Liver (tissue), 9 donors: ENCODE results near the gene CD19. TPM values are rescaled to one million over a fixed set of nuclear protein-coding genes. Genes with fewer than 3 reads are reported as not detected.

Experiments used
- DNase-seq: peaks from one replicate; pipeline ENCODE4 v3.0.0-alpha.2; 2017; ENCODE audit warnings: low spot score
- H3K27ac ChIP-seq, 2 donors: one replicate each; pipeline ENCODE4 v1.7.0; 2013; ENCODE audit warnings: inconsistent platforms in 2 of 2, low read length in 2 of 2, control low read depth in 1 of 2, low read depth in 1 of 2, mild to moderate bottlenecking in 1 of 2
- H3K27me3 ChIP-seq, 4 donors: one replicate each; pipeline versions ENCODE4 v1.6.1 to v1.7.0; 2013; ENCODE audit warnings: low read length in 3 of 4, inconsistent platforms in 1 of 4, mild to moderate bottlenecking in 1 of 4, moderate library complexity in 1 of 4; ENCODE audit not compliant: control insufficient read depth in 4 of 4, insufficient read depth in 4 of 4
- H3K36me3 ChIP-seq, 4 donors: one replicate each; pipeline versions ENCODE4 v1.6.1 to v1.7.0; 2013; ENCODE audit warnings: low read length in 3 of 4, mild to moderate bottlenecking in 3 of 4, low read depth in 1 of 4, moderate library complexity in 1 of 4; ENCODE audit not compliant: control insufficient read depth in 4 of 4, insufficient read depth in 3 of 4
- H3K4me1 ChIP-seq, 4 donors: one replicate each; pipeline versions ENCODE4 v1.6.1 to v1.7.0; 2013; ENCODE audit warnings: low read length in 3 of 4, mild to moderate bottlenecking in 3 of 4, moderate library complexity in 1 of 4; ENCODE audit not compliant: control insufficient read depth in 4 of 4, insufficient read depth in 4 of 4
- H3K4me3 ChIP-seq, 3 donors: one replicate each; pipeline versions ENCODE4 v1.6.1 to v1.7.0; 2013; ENCODE audit warnings: low read length in 3 of 3, control low read depth in 1 of 3, low read depth in 1 of 3, mild to moderate bottlenecking in 1 of 3
- H3K9ac ChIP-seq, 2 donors: one replicate each; pipeline ENCODE4 v1.7.0; 2013; ENCODE audit warnings: low read length in 2 of 2, mild to moderate bottlenecking in 2 of 2, moderate library complexity in 2 of 2, control low read depth in 1 of 2, low read depth in 1 of 2
- H3K9me3 ChIP-seq, 4 donors: one replicate each; pipeline versions ENCODE4 v1.6.1 to v1.7.0; 2013; ENCODE audit warnings: low read length in 3 of 4; ENCODE audit not compliant: control insufficient read depth in 4 of 4
- ATF3 ChIP-seq: IDR thresholded peaks from 2 replicates; pipeline ENCODE4 v1.6.1; 2016; ENCODE audit warnings: antibody characterized with exemption
- CTCF ChIP-seq: fragments of 150-350 bp; IDR thresholded peaks from 2 replicates; pipeline ENCODE4 v1.5.1; 2017; ENCODE audit warnings: improper control_type of control experiment, low read depth, low read length; ENCODE audit not compliant: missing input control
- EGR1 ChIP-seq, 2 donors: IDR thresholded peaks; 2 replicates each; pipeline ENCODE4 v1.6.1; 2016 to 2018; ENCODE audit warnings: antibody characterized with exemption in 2 of 2, low read depth in 2 of 2
- FOXA1 ChIP-seq: IDR thresholded peaks from 2 replicates; pipeline ENCODE4 v1.6.1; 2016; ENCODE audit warnings: antibody characterized with exemption
- FOXA2 ChIP-seq: IDR thresholded peaks from 2 replicates; pipeline ENCODE4 v1.6.1; 2016; ENCODE audit warnings: antibody characterized with exemption
- GABPA ChIP-seq, 2 donors: IDR thresholded peaks in 1 of 2; conservative IDR thresholded peaks in 1 of 2; 2 replicates each; pipeline ENCODE4 v1.6.1; 2016; ENCODE audit warnings: antibody characterized with exemption in 2 of 2, mild to moderate bottlenecking in 1 of 2, moderate library complexity in 1 of 2
- HNF4A ChIP-seq, 2 donors: conservative IDR thresholded peaks; 2 replicates each; pipeline ENCODE4 v1.6.1; 2016; ENCODE audit warnings: antibody characterized with exemption in 2 of 2, mild to moderate bottlenecking in 2 of 2
- HNF4G ChIP-seq: IDR thresholded peaks from 2 replicates; pipeline ENCODE4 v1.6.1; 2016; ENCODE audit warnings: antibody characterized with exemption
- JUND ChIP-seq, 2 donors: IDR thresholded peaks; 2 replicates each; pipeline ENCODE4 v1.6.1; 2016; ENCODE audit warnings: antibody characterized with exemption in 2 of 2
- MAX ChIP-seq: IDR thresholded peaks from 2 replicates; pipeline ENCODE4 v1.6.1; 2016; ENCODE audit warnings: antibody characterized with exemption
- NR2F2 ChIP-seq: IDR thresholded peaks from 2 replicates; pipeline ENCODE4 v1.6.1; 2016; ENCODE audit warnings: antibody characterized with exemption
- RAD21 ChIP-seq, 2 donors: IDR thresholded peaks; 2 replicates each; pipeline ENCODE4 v1.6.1; 2016; ENCODE audit warnings: antibody characterized with exemption in 2 of 2, mild to moderate bottlenecking in 2 of 2
- RXRA ChIP-seq, 2 donors: IDR thresholded peaks; 2 replicates each; pipeline ENCODE4 v1.6.1; 2017 to 2018; ENCODE audit warnings: antibody characterized with exemption in 2 of 2, mild to moderate bottlenecking in 1 of 2
- SP1 ChIP-seq: IDR thresholded peaks from 2 replicates; pipeline ENCODE4 v1.6.1; 2018; ENCODE audit warnings: antibody characterized with exemption, mild to moderate bottlenecking
- TAF1 ChIP-seq: conservative IDR thresholded peaks from 2 replicates; pipeline ENCODE4 v1.6.1; 2016; ENCODE audit warnings: antibody characterized with exemption, mild to moderate bottlenecking
- YY1 ChIP-seq: IDR thresholded peaks from 2 replicates; pipeline ENCODE4 v1.6.1; 2016; ENCODE audit warnings: antibody characterized with exemption, mild to moderate bottlenecking
- WGBS: extraction: QIAGEN DNeasy Blood & Tissue Kit; methylation state at CpG from one replicate; pipeline ENCODE4 v1.1.7; 2013; 5-methylcytosine and 5-hydroxymethylcytosine counted together
- polyA plus RNA-seq, 2 donors: library from polyadenylated mRNA; stranded (reverse) in 1 of 2; unstranded in 1 of 2; fragments of 200-250 nt in 1 of 2; fragments of >200 nt in 1 of 2; fragmentation: Nextera tagmentation in 1 of 2; extraction: Ambion mirVana in 1 of 2; gene quantifications; one replicate each; pipeline versions ENCODE4 v1.2.1 to v1.2.3, GENCODE V29; 2013 to 2015
- total RNA-seq, 2 donors: library from RNA; depleted of rRNA; stranded (reverse); fragments of >200 nt; gene quantifications; one replicate each; pipeline ENCODE4 v1.2.3, GENCODE V29; 2014
- TF ChIP-seq, protein P1 (sequence below): IDR thresholded peaks from 2 replicates; pipeline ENCODE4 v1.6.1; 2016; ENCODE audit warnings: antibody characterized with exemption
- TF ChIP-seq, protein P2 (sequence below): IDR thresholded peaks from 2 replicates; pipeline ENCODE4 v1.6.1; 2016; ENCODE audit warnings: antibody characterized with exemption, mild to moderate bottlenecking
- donor health status: healthy.
- donor health status: healthy.
- donor health status: healthy.
- donor health status: healthy.
- donor health status: healthy.

The CD19 gene
- total and polyA plus RNA-seq, 4 donors = 0.08 to 1.2 (median 0.49) TPM

DNA sequence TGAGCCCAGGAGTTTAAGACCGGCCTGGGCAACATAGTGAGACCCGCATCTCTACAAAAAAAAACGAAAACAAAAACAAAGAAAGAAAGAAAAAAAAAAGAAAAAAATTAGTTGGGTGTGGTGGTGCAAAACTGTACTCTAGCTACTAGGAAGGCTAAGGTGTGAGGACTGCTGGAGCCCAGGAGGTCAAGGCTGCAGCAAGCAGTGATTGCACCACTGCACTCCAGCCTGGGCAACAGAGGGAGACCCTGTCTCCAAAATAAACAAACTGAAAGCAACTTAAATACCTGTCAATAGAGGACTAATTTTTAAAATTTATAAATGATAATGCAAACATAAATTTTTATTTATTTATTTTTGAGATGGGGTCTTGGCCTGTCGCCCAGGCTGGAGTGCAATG lies 36.2 kb upstream of the CD19 start:
- H3K4me1 ChIP-seq = no peaks in the 10 kb centered on the region
- WGBS = 95% methylated on average over 4 of the region's 4 CpGs
- no peaks in the 10 kb centered on the region for H3K9me3 ChIP-seq
- no peak overlapping the region for H3K4me3 ChIP-seq
- peaks cover 0 to 2% (median 0%) of the 10 kb centered on the region in 4 donors for H3K36me3 ChIP-seq
- DNase-seq = no peak
- H3K9ac ChIP-seq = no peak overlapping the region
- H3K27ac ChIP-seq = no peak overlapping the region
- TF ChIP-seq TAF1 (no peak), SP1 (no peak), NR2F2 (no peak), RXRA (IDR thresholded peaks at IDR 0.05) (no peak), HNF4A (conservative IDR thresholded peaks at IDR 0.05) (no peak), HNF4G (no peak), EGR1 (IDR thresholded peaks at IDR 0.05; ENCODE audit: low read depth in 2 of 2) (no peak), CTCF (no peak), MAX (no peak), FOXA2 (no peak), ATF3 (no peak), FOXA1 (no peak), JUND (IDR thresholded peaks at IDR 0.05) (no peak), YY1 (no peak), GABPA (IDR thresholded peaks at IDR 0.05 in 1 of 2, conservative IDR thresholded peaks at IDR 0.05 in 1 of 2) (no peak), RAD21 (IDR thresholded peaks at IDR 0.05) (no peak)
- TF ChIP-seq, protein P1, sequence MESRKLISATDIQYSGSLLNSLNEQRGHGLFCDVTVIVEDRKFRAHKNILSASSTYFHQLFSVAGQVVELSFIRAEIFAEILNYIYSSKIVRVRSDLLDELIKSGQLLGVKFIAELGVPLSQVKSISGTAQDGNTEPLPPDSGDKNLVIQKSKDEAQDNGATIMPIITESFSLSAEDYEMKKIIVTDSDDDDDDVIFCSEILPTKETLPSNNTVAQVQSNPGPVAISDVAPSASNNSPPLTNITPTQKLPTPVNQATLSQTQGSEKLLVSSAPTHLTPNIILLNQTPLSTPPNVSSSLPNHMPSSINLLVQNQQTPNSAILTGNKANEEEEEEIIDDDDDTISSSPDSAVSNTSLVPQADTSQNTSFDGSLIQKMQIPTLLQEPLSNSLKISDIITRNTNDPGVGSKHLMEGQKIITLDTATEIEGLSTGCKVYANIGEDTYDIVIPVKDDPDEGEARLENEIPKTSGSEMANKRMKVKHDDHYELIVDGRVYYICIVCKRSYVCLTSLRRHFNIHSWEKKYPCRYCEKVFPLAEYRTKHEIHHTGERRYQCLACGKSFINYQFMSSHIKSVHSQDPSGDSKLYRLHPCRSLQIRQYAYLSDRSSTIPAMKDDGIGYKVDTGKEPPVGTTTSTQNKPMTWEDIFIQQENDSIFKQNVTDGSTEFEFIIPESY = no peak
- H3K27me3 ChIP-seq = no peaks in the 10 kb centered on the region

DNA sequence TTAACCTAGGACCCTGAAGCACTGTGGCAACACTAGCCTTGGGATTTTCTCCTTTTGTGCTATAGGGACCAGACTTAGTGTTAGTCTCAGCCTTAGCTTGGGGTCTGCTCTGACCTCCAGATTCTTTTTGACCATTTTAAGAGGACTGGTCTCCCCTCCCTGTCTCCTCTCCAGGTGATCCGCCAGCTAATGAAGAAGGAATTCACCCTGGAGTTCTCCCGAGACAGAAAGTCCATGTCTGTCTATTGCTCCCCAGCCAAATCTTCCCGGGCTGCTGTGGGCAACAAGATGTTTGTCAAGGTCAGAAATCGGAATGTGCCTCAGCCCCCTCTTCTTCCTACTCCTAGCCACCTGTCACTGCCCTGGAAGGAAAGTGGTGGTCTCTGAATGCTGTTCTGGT lies 33.9 kb upstream of the CD19 start:
- WGBS = 92% methylated on average over 4 of the region's 4 CpGs
- H3K36me3 ChIP-seq = peaks cover 0 to 2% (median 0%) of the 10 kb centered on the region in 4 donors
- TF ChIP-seq JUND (IDR thresholded peaks at IDR 0.05) = no peak
- no peak for TF ChIP-seq RAD21 (IDR thresholded peaks at IDR 0.05)
- TF ChIP-seq HNF4A (conservative IDR thresholded peaks at IDR 0.05) = no peak
- TF ChIP-seq HNF4G = no peak
- no peak for TF ChIP-seq NR2F2
- no peak for TF ChIP-seq TAF1
- TF ChIP-seq, protein P2, sequence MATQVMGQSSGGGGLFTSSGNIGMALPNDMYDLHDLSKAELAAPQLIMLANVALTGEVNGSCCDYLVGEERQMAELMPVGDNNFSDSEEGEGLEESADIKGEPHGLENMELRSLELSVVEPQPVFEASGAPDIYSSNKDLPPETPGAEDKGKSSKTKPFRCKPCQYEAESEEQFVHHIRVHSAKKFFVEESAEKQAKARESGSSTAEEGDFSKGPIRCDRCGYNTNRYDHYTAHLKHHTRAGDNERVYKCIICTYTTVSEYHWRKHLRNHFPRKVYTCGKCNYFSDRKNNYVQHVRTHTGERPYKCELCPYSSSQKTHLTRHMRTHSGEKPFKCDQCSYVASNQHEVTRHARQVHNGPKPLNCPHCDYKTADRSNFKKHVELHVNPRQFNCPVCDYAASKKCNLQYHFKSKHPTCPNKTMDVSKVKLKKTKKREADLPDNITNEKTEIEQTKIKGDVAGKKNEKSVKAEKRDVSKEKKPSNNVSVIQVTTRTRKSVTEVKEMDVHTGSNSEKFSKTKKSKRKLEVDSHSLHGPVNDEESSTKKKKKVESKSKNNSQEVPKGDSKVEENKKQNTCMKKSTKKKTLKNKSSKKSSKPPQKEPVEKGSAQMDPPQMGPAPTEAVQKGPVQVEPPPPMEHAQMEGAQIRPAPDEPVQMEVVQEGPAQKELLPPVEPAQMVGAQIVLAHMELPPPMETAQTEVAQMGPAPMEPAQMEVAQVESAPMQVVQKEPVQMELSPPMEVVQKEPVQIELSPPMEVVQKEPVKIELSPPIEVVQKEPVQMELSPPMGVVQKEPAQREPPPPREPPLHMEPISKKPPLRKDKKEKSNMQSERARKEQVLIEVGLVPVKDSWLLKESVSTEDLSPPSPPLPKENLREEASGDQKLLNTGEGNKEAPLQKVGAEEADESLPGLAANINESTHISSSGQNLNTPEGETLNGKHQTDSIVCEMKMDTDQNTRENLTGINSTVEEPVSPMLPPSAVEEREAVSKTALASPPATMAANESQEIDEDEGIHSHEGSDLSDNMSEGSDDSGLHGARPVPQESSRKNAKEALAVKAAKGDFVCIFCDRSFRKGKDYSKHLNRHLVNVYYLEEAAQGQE = no peak
- TF ChIP-seq FOXA1 = no peak
- TF ChIP-seq MAX = no peak
- TF ChIP-seq, protein P1 = no peak
- TF ChIP-seq YY1 = no peak
- TF ChIP-seq RXRA (IDR thresholded peaks at IDR 0.05) = no peak
- TF ChIP-seq EGR1 (IDR thresholded peaks at IDR 0.05; ENCODE audit: low read depth in 2 of 2) = no peak
- no peak for TF ChIP-seq FOXA2
- no peak for TF ChIP-seq ATF3
- no peak for TF ChIP-seq SP1
- no peak overlapping the region for H3K27ac ChIP-seq
- no peaks in the 10 kb centered on the region for H3K9me3 ChIP-seq
- H3K9ac ChIP-seq = no peak overlapping the region
- H3K4me3 ChIP-seq = no peak overlapping the region
- DNase-seq = no peak
- no peaks in the 10 kb centered on the region for H3K27me3 ChIP-seq
- H3K4me1 ChIP-seq = no peaks in the 10 kb centered on the region
